Stimulated activated CD8-positive, alpha-beta memory T cell treated with anti-CD3 and anti-CD28 coated beads, Interleukin-12 subunit alpha, Interleukin-12 subunit beta, amount 100 ng/mL, for 1 hour (primary cell): ENCODE results near the gene ZBTB9.

Experiments
- DNase-seq: peaks from one replicate; pipeline ENCODE4 v3.0.0-alpha.2; 2020; ENCODE audit warnings: low read depth

ZBTB9 gene

DNA sequence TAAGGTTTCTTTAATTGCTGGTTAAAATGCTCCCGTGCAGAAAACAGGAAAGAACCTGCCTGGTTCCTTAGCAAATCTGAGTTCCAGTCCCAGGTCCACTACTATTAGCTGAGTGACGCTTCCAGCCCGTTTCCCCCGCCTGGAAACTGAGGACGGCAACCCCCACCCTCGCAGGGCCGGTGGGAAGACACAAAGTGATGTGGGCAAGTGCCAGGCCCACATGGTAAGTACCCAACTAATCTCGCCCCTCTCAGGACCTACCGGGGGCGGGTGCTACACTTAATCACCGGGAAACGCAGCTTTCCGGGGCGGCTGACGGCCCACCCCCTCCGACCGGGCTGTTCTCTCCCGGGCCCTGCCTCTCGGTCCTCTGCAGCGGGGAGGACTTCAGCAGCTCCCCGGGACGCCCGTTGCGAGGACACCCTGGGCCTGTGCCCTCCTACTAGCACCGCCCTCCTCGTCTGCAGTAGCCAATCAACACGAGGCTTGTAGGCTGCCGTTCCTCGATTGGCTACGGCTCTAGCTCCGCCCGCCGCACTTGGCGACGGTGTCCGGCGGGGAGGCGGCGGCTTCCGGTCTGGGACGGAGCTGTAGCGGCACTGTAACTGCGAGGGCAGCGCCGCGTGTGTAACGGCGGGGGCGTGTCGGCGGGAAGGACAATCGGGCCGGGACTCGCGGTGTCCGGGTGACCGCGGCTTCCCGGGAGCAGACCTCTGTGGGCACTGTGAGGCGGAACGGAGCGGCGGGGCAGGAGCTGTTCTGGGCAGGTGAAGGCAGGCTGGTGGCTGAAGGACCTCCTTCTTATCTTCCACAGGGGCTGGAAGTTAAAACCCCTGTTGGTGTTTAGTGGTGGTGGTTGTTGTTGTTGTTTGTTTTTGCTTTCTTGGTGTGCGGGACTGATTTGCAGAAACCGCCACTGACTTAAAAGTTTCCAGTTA lies at the start of gene ZBTB9:
Gene ZBTB9, plus strand, starts transcription at position 568 of the 938 bp plus-strand sequence. CDS start 525 bp downstream, outside the sequence.
- DNase-seq = peak; percentile 85

DNA sequence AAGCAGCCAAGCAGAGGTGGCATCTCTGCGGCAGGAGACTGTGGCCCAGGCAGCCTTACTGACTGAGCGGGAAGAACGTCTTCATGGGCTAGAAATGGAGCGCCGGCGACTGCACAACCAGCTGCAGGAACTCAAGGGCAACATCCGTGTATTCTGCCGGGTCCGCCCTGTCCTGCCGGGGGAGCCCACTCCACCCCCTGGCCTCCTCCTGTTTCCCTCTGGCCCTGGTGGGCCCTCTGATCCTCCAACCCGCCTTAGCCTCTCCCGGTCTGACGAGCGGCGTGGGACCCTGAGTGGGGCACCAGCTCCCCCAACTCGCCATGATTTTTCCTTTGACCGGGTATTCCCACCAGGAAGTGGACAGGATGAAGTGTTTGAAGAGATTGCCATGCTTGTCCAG lies 49.5 kb upstream of the ZBTB9 start:
- DNase-seq = no peak

GRCh38 chr6:33405386-33405940 lies 48.9 kb upstream of the ZBTB9 start:
- DNase-seq = no peak

DNA sequence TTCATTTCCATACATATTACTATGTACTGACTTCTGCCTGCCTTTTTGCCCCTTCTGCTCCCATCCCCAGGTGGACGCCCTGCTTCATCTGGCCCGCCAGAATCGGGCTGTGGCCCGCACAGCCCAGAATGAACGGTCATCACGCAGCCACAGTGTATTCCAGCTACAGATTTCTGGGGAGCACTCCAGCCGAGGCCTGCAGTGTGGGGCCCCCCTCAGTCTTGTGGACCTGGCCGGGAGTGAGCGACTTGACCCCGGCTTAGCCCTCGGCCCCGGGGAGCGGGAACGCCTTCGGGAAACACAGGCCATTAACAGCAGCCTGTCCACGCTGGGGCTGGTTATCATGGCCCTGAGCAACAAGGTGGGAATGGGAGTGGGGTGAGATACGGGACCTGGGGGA lies 48.2 kb upstream of the ZBTB9 start:
- no peak for DNase-seq

DNA sequence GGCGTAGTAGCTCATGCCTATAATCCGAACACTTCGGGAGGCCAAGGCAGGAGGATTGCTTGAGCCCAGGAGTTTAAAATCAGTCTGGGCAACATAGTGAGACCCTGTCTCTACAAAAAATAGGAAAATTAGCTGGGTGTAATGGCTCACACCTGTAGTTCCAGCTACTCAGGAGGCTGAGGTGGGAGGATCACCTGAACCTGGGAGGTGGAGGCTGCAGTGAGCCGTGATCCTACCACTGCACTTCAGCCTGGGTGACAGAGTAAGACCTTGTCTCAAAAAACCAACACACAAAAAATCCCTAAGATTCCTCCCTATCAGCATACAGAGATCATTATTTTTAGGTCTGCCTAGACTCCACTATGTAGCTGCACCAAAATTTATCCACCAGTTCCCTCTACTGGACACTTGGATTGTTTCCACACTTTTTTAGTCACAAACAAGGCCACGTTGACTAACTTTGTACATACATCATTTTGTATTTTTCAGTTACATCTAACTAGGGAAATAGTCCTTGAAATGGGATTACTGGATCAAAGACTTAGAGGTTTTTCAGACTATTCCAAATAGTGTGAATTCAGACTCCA lies 47.2 kb upstream of the ZBTB9 start:
- DNase-seq = no peak

- peak; percentile 98 for DNase-seq
Measured at GRCh38 chr6:33410050-33410710, 44.2 kb upstream of the ZBTB9 start.

DNA sequence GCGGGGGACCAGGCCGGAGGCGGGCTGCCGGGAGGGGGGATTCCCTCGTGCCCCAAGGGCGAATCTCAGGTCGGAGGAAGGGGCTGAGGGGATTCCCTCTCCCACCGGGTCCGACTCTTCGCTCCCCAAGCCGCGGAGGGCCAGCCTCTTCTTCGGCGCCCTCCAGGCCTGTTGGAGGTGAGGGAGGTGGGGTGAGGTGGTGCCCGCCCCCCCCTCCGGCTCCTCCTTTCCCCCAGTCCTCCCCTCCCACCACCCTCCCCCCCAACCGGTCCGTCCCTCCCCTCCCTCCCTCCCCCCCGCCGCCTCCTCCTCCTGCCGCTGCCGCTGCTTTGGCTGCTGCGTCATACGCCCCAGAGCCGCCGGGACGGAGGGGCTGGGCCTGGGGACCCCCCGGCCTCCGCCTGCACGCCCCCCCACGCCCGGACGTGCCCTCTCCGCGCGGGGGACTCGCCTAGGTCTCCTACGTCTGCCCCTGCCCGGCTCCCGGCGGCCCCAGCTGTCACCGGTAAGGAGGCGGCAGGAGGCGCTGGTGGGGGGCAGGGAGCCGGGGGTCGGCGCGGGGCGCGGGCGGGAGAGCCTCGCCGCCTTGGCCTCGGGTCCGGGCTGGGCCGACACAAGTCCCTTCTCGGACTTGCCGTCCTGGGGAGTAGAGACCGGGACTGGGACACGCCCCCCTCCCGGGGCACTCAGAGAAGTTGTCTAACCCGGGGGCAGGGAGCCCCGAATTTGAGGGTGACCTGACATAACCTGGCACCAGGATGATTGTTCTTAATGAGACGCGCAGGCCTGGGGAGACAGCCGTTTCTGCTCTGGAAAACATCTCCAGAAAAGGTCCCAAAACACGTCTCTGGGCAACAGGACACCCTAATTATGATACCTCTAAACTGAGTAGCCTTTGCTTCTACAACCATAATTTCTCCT lies 43.4 kb upstream of the ZBTB9 start, which contains the start of gene PHF1:
Gene PHF1, plus strand, starts transcription at position 304 of the 921 bp plus-strand sequence. CDS start 1,250 bp downstream, outside the sequence.
- DNase-seq = peak; percentile 61

DNA sequence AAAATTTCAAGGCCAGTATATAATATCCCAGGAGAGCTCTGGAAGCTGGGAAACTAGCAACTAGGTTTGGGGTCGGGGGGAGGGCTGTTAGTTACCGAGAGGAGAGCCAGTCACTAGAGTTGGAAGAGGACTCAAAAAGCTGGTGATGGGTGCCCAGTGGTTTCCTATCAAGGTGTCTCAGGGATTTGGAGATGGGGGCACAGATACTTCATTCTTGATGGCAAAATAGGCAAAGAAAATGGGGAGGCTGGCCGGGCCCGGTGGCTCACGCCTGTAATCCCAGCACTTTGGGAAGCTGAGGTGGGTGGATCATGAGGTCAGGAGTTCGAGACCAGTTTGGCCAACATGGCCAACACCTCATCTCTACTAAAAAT lies 42.8 kb upstream of the ZBTB9 start:
- no peak for DNase-seq

DNA sequence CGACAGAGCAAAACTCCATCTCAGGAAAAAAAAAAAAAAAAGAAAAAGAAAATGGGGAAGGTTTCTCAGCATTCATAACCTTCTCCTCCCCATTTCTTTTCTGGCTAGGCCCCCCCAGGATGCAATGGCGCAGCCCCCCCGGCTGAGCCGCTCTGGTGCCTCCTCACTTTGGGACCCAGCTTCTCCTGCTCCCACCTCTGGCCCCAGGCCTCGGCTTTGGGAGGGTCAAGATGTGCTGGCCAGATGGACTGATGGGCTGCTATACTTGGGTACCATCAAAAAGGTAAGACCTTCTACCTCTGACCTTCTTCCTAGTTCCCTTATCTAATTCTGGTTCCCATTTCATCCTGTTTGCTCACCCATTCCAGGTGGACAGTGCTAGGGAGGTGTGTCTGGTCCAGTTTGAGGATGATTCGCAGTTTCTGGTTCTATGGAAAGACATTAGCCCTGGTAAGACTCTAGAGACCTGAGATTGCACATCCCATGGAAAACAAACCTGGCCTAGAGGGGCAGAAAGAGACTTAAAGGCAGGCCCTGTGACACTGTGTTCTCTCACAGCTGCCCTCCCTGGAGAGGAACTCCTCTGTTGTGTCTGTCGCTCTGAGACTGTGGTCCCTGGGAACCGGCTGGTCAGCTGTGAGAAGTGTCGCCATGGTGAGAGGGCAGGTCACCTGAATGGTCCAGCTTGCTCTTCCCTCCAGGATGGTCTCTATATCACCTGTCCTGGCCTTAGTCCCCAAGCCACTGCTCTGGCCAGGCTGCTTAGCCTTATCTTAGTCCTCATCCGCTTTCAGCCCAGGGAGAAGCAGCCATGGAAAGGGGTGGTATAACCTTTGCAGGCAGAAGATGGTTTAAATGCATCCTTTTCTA lies 42.0 kb upstream of the ZBTB9 start:
- no peak for DNase-seq

DNA sequence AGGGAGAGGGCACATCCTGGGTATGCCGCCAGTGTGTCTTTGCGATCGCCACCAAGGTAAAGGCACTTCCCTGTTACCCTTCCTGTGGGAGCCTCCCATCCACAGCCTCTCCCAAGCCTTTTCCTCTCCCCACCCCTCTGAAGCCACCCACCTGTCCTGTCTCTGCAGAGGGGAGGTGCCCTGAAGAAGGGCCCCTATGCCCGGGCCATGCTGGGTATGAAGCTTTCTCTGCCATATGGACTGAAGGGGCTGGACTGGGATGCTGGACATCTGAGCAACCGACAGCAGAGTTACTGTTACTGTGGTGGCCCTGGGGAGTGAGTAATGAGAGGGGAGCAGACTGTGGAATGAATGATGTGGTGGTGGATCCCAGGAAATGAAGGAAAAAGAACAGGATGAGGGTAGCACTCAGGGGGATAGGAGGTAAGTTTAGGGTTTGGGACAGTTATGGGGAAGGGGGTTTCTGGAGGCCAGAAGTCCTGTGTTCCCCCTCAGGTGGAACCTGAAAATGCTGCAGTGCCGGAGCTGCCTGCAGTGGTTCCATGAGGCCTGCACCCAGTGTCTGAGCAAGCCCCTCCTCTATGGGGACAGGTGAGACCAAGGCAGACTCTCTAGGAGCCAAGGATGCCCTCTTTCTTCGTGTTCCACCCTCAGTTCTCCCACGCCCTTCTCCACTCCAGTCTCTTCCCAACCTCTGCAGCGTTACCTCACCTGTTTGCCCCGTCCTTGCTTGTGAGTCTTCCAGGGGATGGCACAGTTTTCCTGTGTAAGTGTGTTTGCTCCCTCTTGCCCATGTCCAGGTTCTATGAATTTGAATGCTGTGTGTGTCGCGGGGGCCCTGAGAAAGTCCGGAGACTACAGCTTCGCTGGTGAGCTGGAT lies 40.9 kb upstream of the ZBTB9 start:
- DNase-seq = no peak

DNA sequence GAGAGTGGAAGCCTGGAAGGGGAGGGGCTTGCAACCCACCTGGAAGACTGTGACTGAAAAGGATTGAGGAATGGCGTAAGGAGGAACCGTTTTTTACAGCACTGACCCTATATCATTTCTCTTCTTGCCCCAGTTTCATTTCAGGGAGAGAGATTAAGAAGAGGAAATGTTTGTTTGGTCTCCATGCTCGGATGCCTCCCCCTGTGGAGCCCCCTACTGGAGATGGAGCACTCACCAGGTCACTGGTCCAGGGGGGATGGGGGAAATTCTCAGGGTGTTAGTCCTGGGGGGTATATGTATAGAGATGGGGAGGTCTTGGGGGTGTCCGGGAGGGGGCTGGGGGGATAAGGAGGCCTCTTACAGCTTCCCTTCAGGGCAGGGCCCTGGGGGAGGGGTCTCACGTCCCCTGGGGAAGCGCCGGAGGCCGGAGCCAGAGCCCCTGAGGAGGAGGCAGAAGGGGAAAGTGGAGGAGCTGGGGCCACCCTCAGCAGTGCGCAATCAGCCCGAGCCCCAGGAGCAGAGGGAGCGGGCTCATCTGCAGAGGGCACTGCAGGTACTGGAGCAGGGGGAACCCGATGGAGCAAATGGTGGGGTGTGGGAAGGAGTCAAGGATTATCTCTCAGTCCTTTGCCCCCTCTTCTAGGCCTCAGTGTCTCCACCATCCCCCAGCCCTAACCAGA lies 39.6 kb upstream of the ZBTB9 start:
- no peak for DNase-seq

DNA sequence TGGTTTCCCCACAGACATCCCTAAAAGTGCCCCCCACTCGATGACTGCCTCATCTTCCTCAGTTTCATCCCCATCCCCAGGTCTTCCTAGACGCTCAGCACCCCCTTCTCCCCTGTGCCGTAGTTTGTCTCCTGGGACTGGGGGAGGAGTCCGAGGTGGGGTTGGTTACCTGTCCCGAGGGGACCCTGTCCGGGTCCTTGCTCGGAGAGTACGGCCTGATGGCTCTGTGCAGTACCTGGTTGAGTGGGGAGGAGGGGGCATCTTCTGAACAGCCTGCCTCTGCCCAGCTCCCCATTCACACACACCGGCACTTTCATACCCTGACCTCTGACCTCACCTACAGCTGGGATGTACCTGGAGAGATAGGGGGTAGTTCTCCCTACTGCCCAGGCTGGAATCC lies 38.5 kb upstream of the ZBTB9 start:
- no peak for DNase-seq

GRCh38 chr6:33416386-33417127 lies 37.8 kb upstream of the ZBTB9 start:
- DNase-seq = no peak

DNA sequence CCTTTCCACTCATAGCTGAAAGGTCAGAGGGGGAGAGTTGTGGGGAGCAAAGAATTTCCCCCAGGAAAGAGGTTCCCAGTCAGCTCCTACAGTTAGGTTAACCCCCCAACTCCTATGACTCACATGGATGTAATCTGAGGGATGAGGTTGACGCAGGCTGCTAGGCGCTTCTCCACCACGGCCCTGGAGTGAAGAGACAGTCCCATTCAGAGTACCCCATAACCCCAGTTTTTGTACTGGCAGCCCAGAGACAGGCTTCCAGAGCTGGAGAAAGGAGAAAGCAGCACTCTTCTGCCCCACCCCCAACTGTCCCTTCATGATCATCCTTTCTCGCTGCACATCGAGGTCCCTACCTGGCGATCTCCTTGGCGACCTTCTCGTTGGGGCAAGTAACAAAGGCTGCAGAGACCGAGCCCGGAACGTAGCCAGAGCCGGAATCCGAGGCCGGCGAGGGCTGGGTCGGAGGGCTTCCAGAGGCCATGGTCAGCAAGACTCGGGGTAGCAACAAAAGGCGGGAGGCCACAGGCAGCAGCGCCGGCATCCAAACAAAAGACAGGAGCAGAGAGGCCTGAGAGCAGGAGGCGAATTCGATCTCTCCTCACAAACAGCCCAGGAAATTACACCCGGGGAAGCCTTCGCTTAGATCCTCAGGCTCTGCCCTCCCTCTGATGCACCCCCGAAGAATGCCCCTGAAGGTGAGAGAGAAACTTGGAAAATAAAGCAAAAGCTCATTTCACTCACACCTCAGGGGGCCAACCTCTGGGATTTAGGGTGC lies 37.1 kb upstream of the ZBTB9 start:
- DNase-seq = no peak

DNA sequence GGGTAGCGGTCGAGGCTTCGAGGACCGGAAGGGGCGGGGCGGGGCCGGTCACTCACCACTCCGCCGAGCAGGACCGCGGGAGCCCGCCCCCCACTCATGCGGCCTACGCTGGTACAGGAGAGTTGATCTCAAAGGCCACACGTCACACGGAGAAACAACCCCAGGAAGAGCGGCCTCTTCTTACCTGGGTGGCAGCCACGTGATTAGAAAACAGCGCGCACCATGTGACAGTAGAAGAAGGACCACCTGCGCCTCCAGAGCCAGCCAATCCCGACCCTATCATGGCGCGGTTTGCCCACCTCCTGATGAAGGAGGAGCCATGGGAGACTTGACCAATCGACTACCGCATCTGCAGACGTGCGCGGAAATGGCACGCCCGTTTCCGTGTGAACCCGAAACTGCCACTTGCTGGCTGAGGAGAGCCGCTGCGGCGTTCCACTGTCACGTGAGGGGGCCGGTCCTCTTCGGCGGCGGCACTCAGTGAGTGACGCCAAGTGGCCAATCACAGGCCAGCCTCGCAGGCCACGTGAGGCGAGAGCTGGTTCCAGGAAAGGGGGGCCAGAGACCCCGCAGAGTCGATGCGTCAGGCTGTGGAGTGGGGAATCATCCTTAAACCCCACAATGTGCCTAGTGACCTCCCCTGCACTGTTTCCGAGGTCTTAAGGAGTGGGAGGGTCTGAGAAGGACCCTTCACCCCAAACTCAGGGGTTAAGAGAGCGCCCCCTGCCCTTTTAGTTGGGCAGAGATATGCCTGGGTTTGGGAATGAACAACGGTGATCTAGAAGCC lies 36.3 kb upstream of the ZBTB9 start, which contains the start of gene CUTA:
Gene CUTA, minus strand, starts transcription at position 205 of the 787 bp plus-strand sequence. Its CDS starts 107 bp downstream, at position 98.
- DNase-seq = peak; percentile 98

DNA sequence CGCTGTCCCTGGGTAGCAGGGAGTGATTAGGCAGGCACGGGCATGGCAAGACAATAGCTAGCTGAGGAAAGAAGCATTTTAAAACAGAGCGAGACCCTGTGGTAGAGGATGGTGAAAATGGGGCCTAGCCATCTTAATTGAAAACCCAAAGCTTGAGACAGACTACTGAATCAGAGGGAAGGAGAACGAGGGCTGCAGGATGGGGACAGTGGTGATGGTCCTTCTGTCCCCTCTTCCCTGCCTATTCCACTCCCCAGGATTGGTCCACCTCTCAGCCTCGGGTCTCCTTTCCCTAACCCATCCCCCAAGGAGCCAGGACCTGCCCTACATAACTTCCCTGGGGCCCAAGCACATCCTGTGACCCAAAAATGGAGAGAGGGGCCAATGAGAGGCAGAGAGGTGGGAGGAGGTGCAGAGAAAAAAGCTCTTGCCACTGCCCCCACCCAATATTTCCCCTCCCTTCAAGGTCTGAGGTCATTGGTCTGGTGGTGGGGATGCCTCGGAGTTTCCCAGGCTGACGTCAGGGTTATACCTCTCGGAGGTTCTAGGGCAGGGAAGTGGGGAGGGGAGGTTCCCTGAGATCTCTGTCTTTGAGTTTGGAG lies 35.6 kb upstream of the ZBTB9 start:
- DNase-seq = no peak
